Calu3 (cell line): ENCODE measurements around the gene MUL1. TPM values are rescaled to one million over a fixed set of nuclear protein-coding genes. Genes with fewer than 3 reads are reported as not detected.

Experiments used
- Bru-seq: library from RNA; stranded (reverse); fragments of 400-500 nt; gene quantifications from one replicate; lab custom pipeline; 2021; lab: Mats Ljungman, UMichigan
- BruChase-seq, 2 experiments: library from RNA; stranded (reverse); fragments of 400-500 nt; gene quantifications; one replicate each; lab custom pipeline; 2021; lab: Mats Ljungman, UMichigan
- BruUV-seq: library from RNA; stranded (reverse); fragments of 400-500 nt; replicated peaks from 2 replicates; lab custom pipeline; 2021; lab: Mats Ljungman, UMichigan
- CTCF ChIA-PET: fragments of 300-600 bp; sonication (Branson Sonifier 250); formaldehyde crosslinking; loops from one replicate; lab custom pipeline; 2022; ENCODE audit warnings: antibody characterized with exemption; lab: Charles Lee
- DNase-seq: peaks from one replicate; pipeline ENCODE4 v3.0.0; 2022
- H3K27ac Mint-ChIP-seq: one replicate; pipeline ENCODE4 v1.8.0; 2022; ENCODE audit warnings: mixed read lengths; ENCODE audit not compliant: unreplicated experiment
- H3K27me3 Mint-ChIP-seq: one replicate; pipeline ENCODE4 v1.8.0; 2022; ENCODE audit warnings: mixed read lengths; ENCODE audit not compliant: unreplicated experiment
- H3K36me3 Mint-ChIP-seq: one replicate; pipeline ENCODE4 v1.8.0; 2022; ENCODE audit warnings: mild to moderate bottlenecking, moderate library complexity, mixed read lengths; ENCODE audit not compliant: insufficient read depth, unreplicated experiment
- H3K4me1 Mint-ChIP-seq: one replicate; pipeline ENCODE4 v1.8.0; 2022; ENCODE audit warnings: mild to moderate bottlenecking, low read depth, mixed read lengths; ENCODE audit not compliant: unreplicated experiment
- H3K4me3 Mint-ChIP-seq: one replicate; pipeline ENCODE4 v1.8.0; 2022; ENCODE audit warnings: mild to moderate bottlenecking, low read depth, moderate library complexity, mixed read lengths; ENCODE audit not compliant: unreplicated experiment
- H3K9me3 Mint-ChIP-seq: one replicate; pipeline ENCODE4 v1.8.0; 2022; ENCODE audit warnings: low read depth, mixed read lengths; ENCODE audit not compliant: unreplicated experiment
- CTCF ChIP-seq: fragments of 200-600 bp; IDR thresholded peaks from one replicate; pipeline ENCODE4 v1.8.0; 2022; ENCODE audit warnings: antibody characterized with exemption; ENCODE audit not compliant: unreplicated experiment
- intact Hi-C: fragments of 100-400 bp; cut with micrococcal nuclease; formaldehyde crosslinking; loops from one replicate; pipeline ENCODE4 v1.10.0; 2022; ENCODE audit not compliant: unreplicated experiment
- long read RNA-seq: library from polyadenylated mRNA; stranded (forward); transcript quantifications from one replicate; pipeline ENCODE4 v2.0.0, GENCODE V29; 2022
- total RNA-seq: library from RNA; stranded (reverse); gene quantifications from 2 replicates; pipeline ENCODE4 v1.2.3, GENCODE V29; 2022

MUL1 gene
- total RNA-seq = 21.9 and 24.3 TPM in 2 replicates
- Bru-seq, nascent RNA = percentile 73 among the genes with signal in this experiment
- BruChase-seq, experiment 1, labeled RNA remaining after a 6-hour chase = percentile 64 among the genes with signal in this experiment
- BruChase-seq, experiment 2, labeled RNA remaining after a 2-hour chase = percentile 84 among the genes with signal in this experiment
- long read RNA-seq, transcript MUL1-201 (4 exons, 2,438 nt) = major isoform, 66 of 74 reads
- long read RNA-seq, partial matches to known transcripts = 5 of 74 reads
- long read RNA-seq, other reads (novel, unspliced or antisense) = 3 of 74 reads

- Mint-ChIP-seq H3K4me1 (no peaks in the 10 kb centered on the region), H3K4me3 (peak within 1 kb of the TSS; percentile 75), H3K9me3 (no peaks in the 10 kb centered on the region), H3K27me3 (no peaks in the 10 kb centered on the region), H3K36me3 (peaks cover 19% of the 10 kb centered on the region), H3K27ac (peak within 1 kb of the TSS; percentile 95)
- TSS peak; percentile 66 for BruUV-seq
- intact Hi-C loops = no loop called here
- CTCF ChIA-PET = interaction anchor here (0.6 kb wide), 1 partner anchor 74 kb away, joined by 3 read pairs; no protein-coding TSS in a partner anchor
- peak; percentile 93 for DNase-seq
- no peak for TF ChIP-seq CTCF
These were observed at the start of gene MUL1 for GRCh38 chr1:20507564-20508410. Gene MUL1 (minus strand): TSS chr1:20508151. CDS start chr1:20508024, 127 bp downstream.

- peaks cover 6% of the 10 kb centered on the region for H3K36me3 Mint-ChIP-seq
- H3K27me3 Mint-ChIP-seq = peaks cover 18% of the 10 kb centered on the region
- H3K4me1 Mint-ChIP-seq = no peaks in the 10 kb centered on the region
- no peaks in the 10 kb centered on the region for H3K9me3 Mint-ChIP-seq
- no TSS peak for BruUV-seq
- no peak overlapping the region for H3K27ac Mint-ChIP-seq
- intact Hi-C loops = no loop called here
- no peak for DNase-seq
- CTCF ChIA-PET = no interaction called here
- H3K4me3 Mint-ChIP-seq = no peak overlapping the region
- TF ChIP-seq CTCF = no peak
These were observed 47.8 kb upstream of the MUL1 start for GRCh38 chr1:20555758-20556120.

- CTCF ChIA-PET = no interaction called here
- intact Hi-C loops = no loop called here
- H3K27ac Mint-ChIP-seq = no peak overlapping the region
- TF ChIP-seq CTCF = no peak
- H3K9me3 Mint-ChIP-seq = no peaks in the 10 kb centered on the region
- peaks cover 14% of the 10 kb centered on the region for H3K27me3 Mint-ChIP-seq
- H3K4me3 Mint-ChIP-seq = no peak overlapping the region
- no peak for DNase-seq
- BruUV-seq = no TSS peak
- H3K36me3 Mint-ChIP-seq = peaks cover 6% of the 10 kb centered on the region
- H3K4me1 Mint-ChIP-seq = no peaks in the 10 kb centered on the region
These were observed 47.2 kb upstream of the MUL1 start for GRCh38 chr1:20555025-20555757.

GRCh38 chr1:20552728-20553445 lies 44.9 kb upstream of the MUL1 start:
- DNase-seq = no peak
- Mint-ChIP-seq H3K36me3 (peaks cover 6% of the 10 kb centered on the region), H3K9me3 (no peaks in the 10 kb centered on the region), H3K27me3 (peaks cover 21% of the 10 kb centered on the region), H3K27ac (no peak overlapping the region), H3K4me3 (no peak overlapping the region), H3K4me1 (no peaks in the 10 kb centered on the region)
- BruUV-seq = no TSS peak
- CTCF ChIA-PET = no interaction called here
- TF ChIP-seq CTCF = no peak
- intact Hi-C loops = no loop called here
